IPS DF 6.9 (cell line): ENCODE results near the gene LARP7.
"Not testable (repeated sequence)": the region's sequence is repeated elsewhere in the genome, so short reads cannot be mapped to it uniquely, and the experiment has no call there.

ENCODE experiments used
- DNase-seq: peaks from one replicate; pipeline ENCODE4 v3.0.0-alpha.2; 2013; ENCODE audit warnings: low read depth, low spot score
- H3K27ac ChIP-seq: one replicate; pipeline ENCODE4 v1.5.1; 2013; ENCODE audit warnings: low read length, control low read depth
- H3K27me3 ChIP-seq: 2 replicates; pipeline ENCODE4 v1.6.1; 2013; ENCODE audit warnings: mild to moderate bottlenecking, low read length; ENCODE audit not compliant: control insufficient read depth, insufficient read depth
- H3K36me3 ChIP-seq: 2 replicates; pipeline ENCODE4 v1.6.1; 2013; ENCODE audit warnings: low read length; ENCODE audit not compliant: control insufficient read depth, insufficient read depth
- H3K4me1 ChIP-seq: 2 replicates; pipeline ENCODE4 v1.6.1; 2013; ENCODE audit warnings: low read length; ENCODE audit not compliant: control insufficient read depth, insufficient read depth
- H3K4me3 ChIP-seq: 2 replicates; pipeline ENCODE4 v1.5.1; 2013; ENCODE audit warnings: mild to moderate bottlenecking, low read length
- H3K9me3 ChIP-seq: 2 replicates; pipeline ENCODE4 v1.6.1; 2013; ENCODE audit warnings: low read length, inconsistent platforms; ENCODE audit not compliant: control insufficient read depth, insufficient read depth
- WGBS: extraction: QIAGEN DNeasy Blood & Tissue Kit; methylation state at CpG from one replicate; pipeline ENCODE4 v1.1.7; 2013; ENCODE audit warnings: mixed read lengths, missing lambda C conversion rate; ENCODE audit not compliant: insufficient read length, insufficient coverage; 5-methylcytosine and 5-hydroxymethylcytosine counted together

The LARP7 gene

DNA sequence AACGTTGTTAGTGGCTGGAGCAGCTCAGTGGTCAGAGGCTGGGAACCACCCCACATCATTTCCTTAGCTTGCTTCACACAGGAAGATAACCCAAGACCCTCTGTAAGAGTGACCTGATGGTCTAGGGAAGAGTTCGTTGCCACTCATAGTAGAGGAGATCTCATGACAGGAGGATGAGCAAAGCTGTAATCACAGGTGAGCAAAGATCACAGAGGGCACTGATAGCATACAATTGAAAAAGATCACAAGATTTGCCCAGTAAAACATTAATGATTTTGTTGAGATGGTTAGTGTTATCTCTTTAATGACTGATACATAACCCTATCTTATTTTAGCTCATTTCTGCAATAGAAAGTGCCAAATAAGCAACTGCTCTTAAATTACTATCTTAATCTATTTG lies 44.1 kb downstream of the LARP7 start:
- no peaks in the 10 kb centered on the region for H3K9me3 ChIP-seq
- no peak overlapping the region for H3K4me3 ChIP-seq
- no peak for DNase-seq
- no peaks in the 10 kb centered on the region for H3K36me3 ChIP-seq
- no peak overlapping the region for H3K27ac ChIP-seq
- H3K27me3 ChIP-seq: no peaks in the 10 kb centered on the region
- H3K4me1 ChIP-seq: no peaks in the 10 kb centered on the region; the same call in 1 of the 2 replicates
- no CpG with 5 or more reads among the region's 2 CpGs for WGBS

GRCh38 chr4:112693507-112693906 lies 56.6 kb downstream of the LARP7 start:
- Histone ChIP-seq H3K36me3 (no peaks in the 10 kb centered on the region), H3K27ac (no peak overlapping the region), H3K4me1 (no peaks in the 10 kb centered on the region), H3K27me3 (no peaks in the 10 kb centered on the region), H3K4me3 (no peak overlapping the region), H3K9me3 (no peaks in the 10 kb centered on the region)
- whole genome bisulfite sequencing: no CpG with 5 or more reads among the region's 10 CpGs
- DNase-seq: no peak

GRCh38 chr4:112700679-112701078 lies 63.7 kb downstream of the LARP7 start:
- no peaks in the 10 kb centered on the region for H3K9me3 ChIP-seq
- H3K27ac ChIP-seq: no peak overlapping the region
- H3K4me3 ChIP-seq: no peak overlapping the region
- H3K27me3 ChIP-seq: no peaks in the 10 kb centered on the region
- DNase-seq: no peak
- H3K36me3 ChIP-seq: no peaks in the 10 kb centered on the region
- H3K4me1 ChIP-seq: no peaks in the 10 kb centered on the region
- WGBS: no CpG with 5 or more reads among the region's 3 CpGs

- Histone ChIP-seq H3K4me3 (no peak overlapping the region), H3K27me3 (no peaks in the 10 kb centered on the region)
- WGBS: no CpG with 5 or more reads among the region's 1 CpG
These were observed 65.9 kb downstream of the LARP7 start for GRCh38 chr4:112702892-112703291.

DNA sequence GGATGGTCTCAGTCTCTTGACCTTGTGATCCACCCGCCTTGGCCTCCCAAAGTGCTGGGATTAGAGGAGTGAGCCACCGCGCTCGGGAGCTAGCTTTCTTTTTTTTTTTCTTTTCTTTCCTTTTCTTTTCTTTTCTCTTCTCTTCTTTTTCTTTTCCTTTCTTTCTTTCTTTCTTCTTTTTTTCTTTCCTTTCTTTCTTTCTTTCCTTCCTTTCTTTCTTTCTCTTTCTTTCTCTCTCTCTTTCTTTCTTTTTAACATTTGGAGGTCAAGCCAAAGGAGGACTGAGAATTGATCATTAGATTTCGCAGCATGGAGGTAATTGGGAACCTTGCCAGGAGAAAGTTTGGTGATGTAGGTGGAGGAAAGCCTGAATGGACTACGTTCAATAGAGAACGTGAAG lies 67.4 kb downstream of the LARP7 start:
- Histone ChIP-seq H3K36me3 (no peaks in the 10 kb centered on the region), H3K27me3 (no peaks in the 10 kb centered on the region), H3K27ac (no peak overlapping the region), H3K4me1 (no peaks in the 10 kb centered on the region), H3K9me3 (no peaks in the 10 kb centered on the region), H3K4me3 (no peak overlapping the region)
- no CpG with 5 or more reads among the region's 7 CpGs for WGBS
- no peak for DNase-seq

More at GRCh38 chr4:112702892-112703291, 65.9 kb downstream of the LARP7 start:
- no peak for DNase-seq
- H3K27ac ChIP-seq: no peak overlapping the region
- no peaks in the 10 kb centered on the region for H3K9me3 ChIP-seq
- no peaks in the 10 kb centered on the region for H3K4me1 ChIP-seq
- H3K36me3 ChIP-seq: no peaks in the 10 kb centered on the region

- peak overlapping the region; percentile 57 for H3K4me3 ChIP-seq
- H3K27me3 ChIP-seq: no peaks in the 10 kb centered on the region
- H3K27ac ChIP-seq: no peak overlapping the region
- H3K36me3 ChIP-seq: no peaks in the 10 kb centered on the region
- no CpG with 5 or more reads among the region's 43 CpGs for WGBS
- H3K4me1 ChIP-seq: no peaks in the 10 kb centered on the region
- H3K9me3 ChIP-seq: no peaks in the 10 kb centered on the region
- no peak for DNase-seq
These were observed 68.3 kb downstream of the LARP7 start for GRCh38 chr4:112704991-112705845.

DNA sequence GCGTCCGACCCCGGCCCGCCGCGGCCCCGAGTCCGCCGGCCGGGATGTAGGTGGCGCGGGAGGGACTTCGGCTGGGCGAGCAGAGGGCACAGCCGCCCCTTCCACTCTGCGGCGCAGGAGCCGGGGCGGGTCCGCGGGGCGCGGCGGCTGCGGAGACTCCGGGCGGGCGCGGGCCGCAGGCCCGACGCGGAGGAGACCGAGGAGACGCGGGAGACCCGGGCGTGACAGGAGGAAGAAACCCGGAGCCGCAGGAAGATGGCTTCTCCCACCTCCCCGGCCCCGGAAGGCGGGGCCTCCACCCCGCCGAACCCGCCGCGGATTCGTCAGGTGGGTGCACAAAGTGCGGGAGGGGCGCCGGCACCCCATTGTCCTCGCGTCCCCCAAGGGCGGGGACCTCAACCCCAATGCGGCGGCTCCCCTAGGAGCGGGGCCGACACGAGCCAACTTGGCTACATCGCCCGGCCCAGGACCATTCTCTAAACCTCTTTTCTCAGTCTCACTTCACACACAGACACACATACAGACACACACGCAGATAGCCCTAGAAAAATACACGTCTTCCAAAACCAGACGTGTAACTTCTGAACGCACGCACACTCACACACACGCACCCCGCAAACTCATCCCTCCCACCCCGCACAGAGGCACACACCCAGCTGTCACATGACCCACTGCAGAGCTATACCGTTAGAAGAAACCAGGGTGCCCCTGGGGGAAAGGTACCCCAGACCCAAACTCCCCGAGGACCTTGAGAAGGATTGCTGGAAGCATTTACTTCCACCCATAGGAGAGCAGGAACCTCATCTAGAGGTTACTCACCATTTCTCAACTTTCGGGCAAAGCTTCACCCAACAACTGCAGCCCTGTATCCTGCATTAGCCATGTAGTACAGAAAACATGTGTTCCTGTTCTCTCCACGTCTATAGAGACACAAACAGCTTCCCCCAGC lies 69.2 kb downstream of the LARP7 start:
- not testable (repeated sequence) for H3K27ac ChIP-seq, H3K27me3 ChIP-seq, H3K36me3 ChIP-seq, H3K9me3 ChIP-seq, DNase-seq, H3K4me1 ChIP-seq
- H3K4me3 ChIP-seq: peak overlapping the region; percentile 57; the same call in 1 of the 2 replicates
- no CpG with 5 or more reads among the region's 74 CpGs for WGBS

- no peak for DNase-seq
- H3K9me3 ChIP-seq: no peaks in the 10 kb centered on the region
- H3K36me3 ChIP-seq: no peaks in the 10 kb centered on the region
- H3K4me1 ChIP-seq: no peaks in the 10 kb centered on the region
- H3K27me3 ChIP-seq: no peaks in the 10 kb centered on the region
- H3K27ac ChIP-seq: no peak overlapping the region
- peak overlapping the region; percentile 26; the same call in 1 of the 2 replicates for H3K4me3 ChIP-seq
- WGBS: no CpG with 5 or more reads among the region's 4 CpGs
These were observed 69.9 kb downstream of the LARP7 start for GRCh38 chr4:112706840-112707207.
